SH-SY5Y (cell line): ENCODE measurements around the gene EMC9.

Experiments used
- GATA2 ChIP-seq: IDR thresholded peaks from 2 replicates; pipeline ENCODE4 v1.6.1; 2011; ENCODE audit warnings: mild to moderate bottlenecking, low read depth, low read length
- GATA3 ChIP-seq: IDR thresholded peaks from 2 replicates; pipeline ENCODE4 v1.6.1; 2011; ENCODE audit warnings: low read depth, mild to moderate bottlenecking, low read length, moderate library complexity

GRCh38 chr14:24164518-24164991 lies 23.2 kb upstream of the EMC9 start:
- TF ChIP-seq GATA2 (no peak), GATA3 (no peak)
